Activated naive CD8-positive, alpha-beta T cell treated with anti-CD3 and anti-CD28 coated beads for 36 hours (primary cell): Measurements from ENCODE around the gene TTC23. TPM values are rescaled to one million over a fixed set of nuclear protein-coding genes. Genes with fewer than 3 reads are reported as not detected.
A peak's percentile ranks its signal among the peaks of the same experiment; 100 is the strongest.

Experiments used
- DNase-seq: peaks from one replicate; pipeline ENCODE4 v3.0.0; 2021
- H3K27ac Mint-ChIP-seq: one replicate; pipeline ENCODE4 v1.8.0; 2022; ENCODE audit warnings: mild to moderate bottlenecking, moderate library complexity, mixed read lengths
- H3K27me3 Mint-ChIP-seq: one replicate; pipeline ENCODE4 v1.8.0; 2022; ENCODE audit warnings: mild to moderate bottlenecking, mixed read lengths
- H3K36me3 Mint-ChIP-seq: one replicate; pipeline ENCODE4 v1.8.0; 2021; ENCODE audit warnings: mild to moderate bottlenecking, mixed read lengths
- H3K4me1 Mint-ChIP-seq: one replicate; pipeline ENCODE4 v1.8.0; 2021; ENCODE audit warnings: mixed read lengths
- H3K4me3 Mint-ChIP-seq: one replicate; pipeline ENCODE4 v1.8.0; 2022; ENCODE audit warnings: mild to moderate bottlenecking, moderate library complexity, mixed read lengths
- H3K9me3 Mint-ChIP-seq: one replicate; pipeline ENCODE4 v1.8.0; 2022; ENCODE audit warnings: mixed read lengths
- total RNA-seq, 2 experiments: library from RNA; stranded (reverse); gene quantifications; one replicate each; pipeline ENCODE4 v1.2.3, GENCODE V29; 2021

TTC23 gene, protein sequence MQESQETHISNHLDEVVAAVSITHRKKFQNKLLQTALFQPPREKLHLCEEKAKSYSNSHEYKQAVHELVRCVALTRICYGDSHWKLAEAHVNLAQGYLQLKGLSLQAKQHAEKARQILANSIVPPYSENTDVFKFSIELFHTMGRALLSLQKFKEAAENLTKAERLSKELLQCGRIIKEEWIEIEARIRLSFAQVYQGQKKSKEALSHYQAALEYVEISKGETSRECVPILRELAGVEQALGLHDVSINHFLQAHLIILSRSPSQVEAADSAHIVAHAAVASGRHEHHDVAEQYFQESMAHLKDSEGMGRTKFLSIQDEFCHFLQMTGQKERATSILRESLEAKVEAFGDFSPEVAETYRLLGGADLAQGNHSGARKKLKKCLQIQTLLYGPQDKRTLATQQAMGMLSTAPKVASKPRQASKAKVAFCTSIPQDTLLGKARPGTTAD
- total RNA-seq: 1 to 10 TPM; 3.7 to 4.2 TPM

GRCh38 chr15:99249270-99249841 is at the start of gene TTC23:
Gene TTC23, minus strand, starts transcription at chr15:99249581. Its CDS starts 20,869 bp downstream, at chr15:99228712.
- no peak for DNase-seq
- Mint-ChIP-seq H3K9me3 (no peaks in the 10 kb centered on the region), H3K4me3 (peak within 1 kb of the TSS; percentile 89), H3K4me1 (peaks cover 28% of the 10 kb centered on the region), H3K27me3 (no peaks in the 10 kb centered on the region), H3K36me3 (peaks cover 4% of the 10 kb centered on the region), H3K27ac (no peak within 1 kb of the TSS)

- peaks cover 8% of the 10 kb centered on the region for H3K9me3 Mint-ChIP-seq
- no peak for DNase-seq
- peaks cover 2% of the 10 kb centered on the region for H3K4me1 Mint-ChIP-seq
- H3K36me3 Mint-ChIP-seq: peaks cover 27% of the 10 kb centered on the region
- H3K27me3 Mint-ChIP-seq: no peaks in the 10 kb centered on the region
- no peak overlapping the region for H3K4me3 Mint-ChIP-seq
- no peak overlapping the region for H3K27ac Mint-ChIP-seq
These were observed 47.0 kb upstream of the TTC23 start for GRCh38 chr15:99296386-99296785.

- peaks cover 27% of the 10 kb centered on the region for H3K36me3 Mint-ChIP-seq
These were observed 46.5 kb upstream of the TTC23 start for GRCh38 chr15:99295840-99296239.

GRCh38 chr15:99291643-99292042 is 42.3 kb upstream of the TTC23 start:
- peaks cover 2% of the 10 kb centered on the region for H3K4me1 Mint-ChIP-seq
- DNase-seq: no peak
- H3K9me3 Mint-ChIP-seq: peaks cover 8% of the 10 kb centered on the region
- peaks cover 27% of the 10 kb centered on the region for H3K36me3 Mint-ChIP-seq
- H3K27ac Mint-ChIP-seq: no peak overlapping the region
- H3K27me3 Mint-ChIP-seq: no peaks in the 10 kb centered on the region
- H3K4me3 Mint-ChIP-seq: no peak overlapping the region

More at GRCh38 chr15:99295840-99296239, 46.5 kb upstream of the TTC23 start:
- Mint-ChIP-seq H3K27ac (no peak overlapping the region), H3K4me1 (peaks cover 2% of the 10 kb centered on the region), H3K27me3 (no peaks in the 10 kb centered on the region), H3K4me3 (no peak overlapping the region), H3K9me3 (peaks cover 8% of the 10 kb centered on the region)
- no peak for DNase-seq

- no peak overlapping the region for H3K27ac Mint-ChIP-seq
- peaks cover 29% of the 10 kb centered on the region for H3K36me3 Mint-ChIP-seq
- no peaks in the 10 kb centered on the region for H3K27me3 Mint-ChIP-seq
- no peak for DNase-seq
- no peak overlapping the region for H3K4me3 Mint-ChIP-seq
- H3K4me1 Mint-ChIP-seq: peaks cover 24% of the 10 kb centered on the region
- H3K9me3 Mint-ChIP-seq: peaks cover 5% of the 10 kb centered on the region
These were observed 34.3 kb upstream of the TTC23 start for GRCh38 chr15:99283717-99284116.

- H3K9me3 Mint-ChIP-seq: peaks cover 5% of the 10 kb centered on the region
These were observed 33.2 kb upstream of the TTC23 start for GRCh38 chr15:99282586-99282985.

DNA sequence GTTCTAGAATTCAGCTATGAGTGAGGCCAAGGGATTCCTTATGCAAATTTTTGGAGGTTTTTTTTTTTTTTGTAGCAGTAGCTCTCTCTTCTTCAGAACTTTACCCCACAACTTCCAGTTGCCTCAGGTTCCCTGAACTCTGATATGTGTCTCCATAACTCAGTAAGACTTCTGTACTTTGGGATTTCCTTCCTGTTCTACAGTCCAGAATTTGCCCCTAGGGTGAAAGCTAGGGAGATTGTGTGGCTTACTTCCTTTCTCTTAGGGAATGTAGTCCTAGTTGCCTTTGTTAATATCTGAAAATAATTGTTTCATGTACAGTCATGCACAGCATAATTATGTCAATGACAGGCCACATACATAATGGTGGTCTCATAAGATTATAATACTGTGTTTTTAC is 32.7 kb upstream of the TTC23 start:
- Mint-ChIP-seq H3K4me1 (peaks cover 26% of the 10 kb centered on the region), H3K27me3 (peaks cover 2% of the 10 kb centered on the region), H3K27ac (no peak overlapping the region), H3K4me3 (no peak overlapping the region), H3K36me3 (peaks cover 31% of the 10 kb centered on the region), H3K9me3 (peaks cover 5% of the 10 kb centered on the region)
- no peak for DNase-seq

More at GRCh38 chr15:99282586-99282985, 33.2 kb upstream of the TTC23 start:
- H3K27me3 Mint-ChIP-seq: peaks cover 2% of the 10 kb centered on the region
- H3K4me3 Mint-ChIP-seq: no peak overlapping the region
- H3K36me3 Mint-ChIP-seq: peaks cover 31% of the 10 kb centered on the region
- H3K27ac Mint-ChIP-seq: no peak overlapping the region
- no peak for DNase-seq
- peaks cover 24% of the 10 kb centered on the region for H3K4me1 Mint-ChIP-seq

GRCh38 chr15:99279827-99280226 is 30.4 kb upstream of the TTC23 start:
- no peak for DNase-seq
- H3K4me3 Mint-ChIP-seq: no peak overlapping the region
- H3K36me3 Mint-ChIP-seq: peaks cover 27% of the 10 kb centered on the region
- peak overlapping the region; percentile 75 for H3K27ac Mint-ChIP-seq
- peaks cover 2% of the 10 kb centered on the region for H3K27me3 Mint-ChIP-seq
- H3K9me3 Mint-ChIP-seq: peaks cover 5% of the 10 kb centered on the region
- H3K4me1 Mint-ChIP-seq: peaks cover 31% of the 10 kb centered on the region

DNA sequence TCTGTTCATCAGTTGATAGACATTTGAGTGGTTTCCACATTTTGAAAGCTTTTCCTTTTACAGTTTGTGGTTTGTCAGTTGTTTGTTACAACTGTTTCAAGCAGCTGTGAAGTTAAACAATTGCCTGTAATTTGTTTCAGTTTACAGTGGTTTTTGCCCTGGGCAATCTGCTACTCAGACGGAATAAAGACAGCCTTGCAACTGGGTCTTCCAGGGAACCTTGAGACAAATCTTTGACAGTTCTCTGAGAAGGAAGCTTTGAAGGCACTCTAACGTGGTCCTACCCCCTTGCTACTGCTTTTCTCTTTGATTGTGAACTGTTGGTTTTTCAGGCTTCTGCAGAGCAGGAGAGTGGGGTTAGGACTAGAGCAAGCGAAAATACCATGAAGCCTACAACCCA is 29.9 kb upstream of the TTC23 start:
- peaks cover 29% of the 10 kb centered on the region for H3K4me1 Mint-ChIP-seq
- H3K27ac Mint-ChIP-seq: peak overlapping the region; percentile 75
- H3K27me3 Mint-ChIP-seq: peaks cover 2% of the 10 kb centered on the region
- DNase-seq: no peak
- H3K36me3 Mint-ChIP-seq: peaks cover 24% of the 10 kb centered on the region
- no peak overlapping the region for H3K4me3 Mint-ChIP-seq
- peaks cover 5% of the 10 kb centered on the region for H3K9me3 Mint-ChIP-seq

- H3K27ac Mint-ChIP-seq: no peak overlapping the region
- H3K4me3 Mint-ChIP-seq: no peak overlapping the region
- peaks cover 20% of the 10 kb centered on the region for H3K36me3 Mint-ChIP-seq
- H3K27me3 Mint-ChIP-seq: peaks cover 2% of the 10 kb centered on the region
- DNase-seq: no peak
- peaks cover 5% of the 10 kb centered on the region for H3K9me3 Mint-ChIP-seq
- H3K4me1 Mint-ChIP-seq: peaks cover 21% of the 10 kb centered on the region
These were observed 26.2 kb upstream of the TTC23 start for GRCh38 chr15:99275525-99276128.

- H3K4me1 Mint-ChIP-seq: peaks cover 16% of the 10 kb centered on the region
- peaks cover 2% of the 10 kb centered on the region for H3K27me3 Mint-ChIP-seq
- no peak for DNase-seq
- H3K27ac Mint-ChIP-seq: no peak overlapping the region
- peaks cover 5% of the 10 kb centered on the region for H3K9me3 Mint-ChIP-seq
- H3K36me3 Mint-ChIP-seq: peaks cover 15% of the 10 kb centered on the region
- H3K4me3 Mint-ChIP-seq: no peak overlapping the region
These were observed 25.7 kb upstream of the TTC23 start for GRCh38 chr15:99275061-99275460.

- Mint-ChIP-seq H3K9me3 (no peaks in the 10 kb centered on the region), H3K27ac (no peak overlapping the region), H3K4me3 (no peak overlapping the region), H3K4me1 (peaks cover 7% of the 10 kb centered on the region), H3K27me3 (peaks cover 2% of the 10 kb centered on the region), H3K36me3 (peaks cover 3% of the 10 kb centered on the region)
- DNase-seq: no peak
These were observed 24.4 kb upstream of the TTC23 start for GRCh38 chr15:99273801-99274200.

- H3K36me3 Mint-ChIP-seq: no peaks in the 10 kb centered on the region
- H3K27me3 Mint-ChIP-seq: no peaks in the 10 kb centered on the region
- no peak overlapping the region for H3K27ac Mint-ChIP-seq
- no peaks in the 10 kb centered on the region for H3K9me3 Mint-ChIP-seq
- no peak for DNase-seq
- no peak overlapping the region for H3K4me3 Mint-ChIP-seq
- no peaks in the 10 kb centered on the region for H3K4me1 Mint-ChIP-seq
These were observed 19.1 kb upstream of the TTC23 start for GRCh38 chr15:99268431-99268830.

DNA sequence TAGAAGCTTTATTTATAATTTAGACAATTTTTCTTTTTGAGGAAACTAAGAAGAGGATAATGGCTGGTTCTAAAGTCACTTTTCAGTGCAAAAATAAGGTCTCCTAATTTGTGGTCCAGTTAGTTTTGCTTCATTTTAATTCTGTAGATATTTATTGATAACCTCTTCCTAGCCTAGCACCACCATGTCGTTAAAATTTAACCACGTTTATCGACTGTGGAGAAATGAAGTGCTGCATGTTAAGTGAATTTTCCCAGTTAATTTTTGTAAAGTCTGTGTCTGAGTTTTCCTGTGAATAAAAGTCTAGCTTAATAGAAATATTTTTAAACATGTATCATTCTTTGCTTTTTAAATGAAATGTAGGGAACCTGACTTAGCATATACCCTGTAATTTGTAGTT is 18.6 kb upstream of the TTC23 start:
- no peak for DNase-seq
- no peaks in the 10 kb centered on the region for H3K27me3 Mint-ChIP-seq
- H3K9me3 Mint-ChIP-seq: no peaks in the 10 kb centered on the region
- H3K4me3 Mint-ChIP-seq: no peak overlapping the region
- no peak overlapping the region for H3K27ac Mint-ChIP-seq
- no peaks in the 10 kb centered on the region for H3K4me1 Mint-ChIP-seq
- no peaks in the 10 kb centered on the region for H3K36me3 Mint-ChIP-seq

- no peaks in the 10 kb centered on the region for H3K36me3 Mint-ChIP-seq
- H3K9me3 Mint-ChIP-seq: no peaks in the 10 kb centered on the region
- H3K4me3 Mint-ChIP-seq: no peak overlapping the region
- no peaks in the 10 kb centered on the region for H3K27me3 Mint-ChIP-seq
- no peak for DNase-seq
- no peaks in the 10 kb centered on the region for H3K4me1 Mint-ChIP-seq
- no peak overlapping the region for H3K27ac Mint-ChIP-seq
These were observed 16.2 kb upstream of the TTC23 start for GRCh38 chr15:99265541-99266070.
